NCI-H748 (cell line): ENCODE measurements around the gene CDC42EP1.
"Not testable (repeated sequence)": the region's sequence is repeated elsewhere in the genome, so short reads cannot be mapped to it uniquely, and the experiment has no call there.

Source experiments
- DNase-seq: peaks from one replicate; lab custom pipeline; 2025; ENCODE audit not compliant: unreplicated experiment; lab: John Stamatoyannopoulos, UW

CDC42EP1 gene

DNA sequence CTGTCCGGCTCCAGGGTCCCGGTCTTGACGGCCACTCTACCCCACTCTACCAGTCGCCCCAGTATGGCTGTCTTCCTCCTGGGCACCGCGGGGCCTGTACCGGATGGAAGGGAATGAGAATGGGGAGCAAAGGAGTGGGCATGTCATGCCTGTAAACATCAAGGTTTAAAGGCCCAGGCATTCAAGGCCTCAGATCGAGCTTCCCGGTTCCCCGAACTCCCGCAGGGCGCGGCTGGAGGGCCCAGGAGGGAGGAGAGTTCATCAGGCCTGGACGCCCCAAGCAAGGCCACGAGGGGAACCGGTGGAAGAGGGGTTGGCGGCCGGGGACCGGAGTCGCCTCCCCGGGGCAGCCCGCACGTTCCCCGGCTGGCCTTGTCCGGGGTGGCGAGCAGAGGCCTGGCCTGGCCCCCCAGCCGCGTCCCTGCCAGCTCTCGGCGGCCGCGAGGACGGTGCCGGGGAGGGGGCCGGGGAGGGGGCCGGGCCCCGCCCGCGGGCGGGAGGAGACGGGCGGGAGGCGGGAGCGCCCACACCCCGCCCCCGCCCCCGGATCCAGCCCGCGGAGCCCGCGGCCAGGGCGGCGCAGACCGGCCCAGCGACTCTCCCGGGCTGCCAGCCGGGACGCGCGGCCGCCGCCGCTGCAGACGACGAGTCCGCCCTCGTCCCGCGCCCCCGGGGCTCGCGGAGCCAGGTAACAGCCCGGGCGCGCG, at the start of gene CDC42EP1:
Gene CDC42EP1 (plus strand): TSS at position 580 of the 707 bp plus-strand sequence. CDS start 5,870 bp downstream, outside the sequence.
- DNase-seq, result no peak

GRCh38 chr22:37511395-37512104, 48.7 kb upstream of the CDC42EP1 start:
- DNase-seq, result no peak

DNA sequence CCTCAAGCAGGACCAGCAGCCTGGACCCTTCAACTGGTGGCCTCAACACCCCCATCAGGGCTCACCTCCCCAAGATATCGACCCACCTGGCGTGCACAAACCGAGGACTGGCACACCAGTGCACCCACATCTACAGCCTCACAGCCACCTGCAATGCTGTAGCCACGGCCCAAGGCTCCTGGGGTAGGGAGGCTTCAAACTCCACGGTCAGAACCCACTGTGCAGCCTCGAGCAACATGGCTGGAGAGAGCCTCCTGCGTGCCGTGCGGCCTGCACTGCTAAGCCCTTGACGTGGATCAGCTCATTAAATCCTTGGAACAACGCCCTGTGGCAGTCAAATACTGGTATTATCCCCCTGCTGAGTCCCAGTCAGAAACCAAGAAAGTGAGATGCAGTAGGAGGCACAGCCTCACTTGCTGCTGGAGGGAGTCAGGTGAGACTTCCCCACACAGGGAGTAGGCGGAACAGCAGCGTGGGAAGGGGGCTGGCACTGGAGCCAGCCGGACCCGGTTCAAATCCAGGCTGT, 45.7 kb upstream of the CDC42EP1 start:
- DNase-seq, result no peak

- no peak for DNase-seq
Observed at GRCh38 chr22:37515901-37516300, 44.4 kb upstream of the CDC42EP1 start.

DNA sequence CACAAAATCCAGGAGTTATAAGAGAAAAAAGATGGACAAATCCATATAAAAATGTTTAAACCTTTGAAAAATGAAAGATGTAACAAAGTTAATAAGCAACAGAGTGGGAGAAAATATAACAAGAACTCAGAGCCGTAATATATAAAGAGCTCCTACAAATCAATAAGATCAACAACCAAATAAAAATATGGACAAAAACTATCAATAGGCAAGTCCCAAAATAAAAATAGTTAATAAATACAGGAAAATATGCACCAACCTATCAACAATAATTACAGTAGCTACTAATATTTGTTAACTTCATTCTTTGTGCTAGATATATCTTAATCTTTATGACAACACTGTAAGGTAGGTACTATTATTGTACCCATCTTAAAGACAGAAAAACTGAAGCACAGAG, 43.8 kb upstream of the CDC42EP1 start:
- no peak for DNase-seq

- DNase-seq, result no peak
Observed at GRCh38 chr22:37517826-37518450, 42.3 kb upstream of the CDC42EP1 start.

DNA sequence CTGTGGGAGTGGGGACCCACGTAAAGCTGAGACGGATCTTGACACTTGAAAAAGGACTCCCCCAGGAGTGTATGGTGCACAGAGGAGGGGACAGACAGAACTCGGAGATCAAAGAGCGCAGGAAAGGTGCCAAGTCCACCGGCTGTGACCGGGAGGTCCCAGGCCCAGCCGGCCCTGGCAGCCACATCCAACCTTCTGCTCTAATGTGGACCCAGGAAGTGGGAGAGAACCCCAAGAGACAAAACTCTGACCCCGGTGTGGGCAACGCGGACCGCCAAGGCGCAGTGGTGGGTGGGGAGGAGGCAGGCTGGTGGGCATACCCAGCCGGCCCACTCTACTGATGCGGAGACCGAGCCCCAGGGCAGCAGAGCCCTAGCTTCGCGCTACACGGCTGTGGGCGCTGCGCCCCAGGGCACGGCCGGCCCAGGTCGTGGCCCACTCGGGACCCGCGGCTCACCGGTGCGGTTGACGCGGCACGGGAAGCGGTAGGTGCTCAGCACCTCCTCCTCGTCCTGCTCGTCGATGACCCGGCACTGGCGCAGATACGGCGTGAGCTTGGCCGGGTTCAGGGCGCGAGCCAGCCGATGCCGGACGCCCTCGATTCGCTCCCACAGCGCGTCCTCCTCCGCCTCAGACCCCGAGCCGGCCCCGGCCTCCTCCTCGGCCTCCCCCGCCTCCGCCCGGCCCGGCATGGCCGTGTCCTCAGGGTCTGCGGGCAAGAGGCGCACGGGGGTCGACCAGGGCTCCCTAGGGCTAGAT, 41.6 kb upstream of the CDC42EP1 start:
- DNase-seq, result peak; percentile 28

DNA sequence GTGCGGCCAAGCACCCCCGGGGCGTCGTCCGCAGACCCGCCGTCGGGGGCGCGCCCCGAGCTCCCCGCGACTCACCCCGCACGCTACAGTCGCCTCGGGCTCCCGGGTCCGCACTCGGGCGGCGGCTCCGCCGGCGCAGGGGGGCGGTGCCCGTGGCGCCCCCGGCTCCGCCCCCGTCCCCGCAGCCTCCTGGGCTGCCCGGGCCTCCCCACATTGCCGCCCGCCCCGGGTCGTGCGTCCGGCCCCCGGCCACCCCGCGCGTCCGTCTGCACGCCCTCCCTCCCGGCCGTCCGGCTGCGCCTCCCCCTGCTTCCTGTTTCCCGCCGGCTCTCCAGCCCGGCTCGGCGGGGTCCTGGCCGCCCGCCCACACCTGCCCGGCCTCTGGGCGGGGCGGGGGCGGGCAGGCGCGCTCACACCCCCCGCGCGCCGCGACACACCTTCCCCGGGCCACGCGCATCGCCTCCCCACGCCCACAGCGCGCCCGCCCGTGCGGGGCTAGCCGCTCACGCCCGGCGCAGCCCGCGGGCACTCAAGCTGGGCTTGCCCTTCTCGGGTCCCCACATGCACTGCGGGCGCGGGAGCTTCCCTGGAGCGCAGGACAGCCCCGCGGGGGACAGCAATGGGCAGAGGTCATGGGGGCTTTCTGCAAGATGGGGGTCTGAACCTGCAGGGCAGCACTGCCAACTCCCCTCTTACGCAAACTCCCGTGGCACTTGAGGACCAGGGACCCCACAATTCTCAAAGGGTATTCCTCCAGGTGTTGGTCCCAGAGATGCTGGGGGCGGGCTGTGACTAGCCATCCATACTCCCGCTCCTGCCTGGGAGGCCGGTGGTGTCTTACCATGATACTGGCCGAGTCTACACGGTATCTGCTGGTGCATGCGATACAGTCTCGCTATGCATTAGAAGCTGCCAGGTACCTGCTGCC, 40.7 kb upstream of the CDC42EP1 start, which contains the start of gene CARD10:
Gene CARD10 (minus strand): TSS at position 148 of the 928 bp plus-strand sequence. CDS start 215 bp downstream, outside the sequence.
- peak; percentile 59 for DNase-seq

DNA sequence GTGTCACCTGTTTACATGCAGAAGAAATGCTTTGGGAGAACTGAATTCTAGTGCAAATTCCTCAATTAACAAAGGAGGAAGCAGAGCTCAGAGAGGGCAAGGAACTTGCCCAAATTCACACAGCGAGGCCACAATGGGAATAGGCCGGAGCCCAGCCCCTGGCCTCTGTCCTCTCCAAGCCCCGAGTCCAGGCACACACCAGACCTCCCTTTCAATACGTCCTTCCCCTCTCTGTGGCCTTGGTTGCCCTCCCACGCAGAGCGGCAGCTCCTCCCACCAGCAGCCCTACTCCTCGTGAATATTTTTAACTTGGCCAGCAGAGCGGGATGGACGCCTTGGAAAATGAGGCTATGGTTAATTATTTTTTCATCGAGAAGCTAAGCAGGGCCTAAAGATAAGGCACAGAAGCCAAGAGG, 39.5 kb upstream of the CDC42EP1 start:
- DNase-seq, result no peak

DNA sequence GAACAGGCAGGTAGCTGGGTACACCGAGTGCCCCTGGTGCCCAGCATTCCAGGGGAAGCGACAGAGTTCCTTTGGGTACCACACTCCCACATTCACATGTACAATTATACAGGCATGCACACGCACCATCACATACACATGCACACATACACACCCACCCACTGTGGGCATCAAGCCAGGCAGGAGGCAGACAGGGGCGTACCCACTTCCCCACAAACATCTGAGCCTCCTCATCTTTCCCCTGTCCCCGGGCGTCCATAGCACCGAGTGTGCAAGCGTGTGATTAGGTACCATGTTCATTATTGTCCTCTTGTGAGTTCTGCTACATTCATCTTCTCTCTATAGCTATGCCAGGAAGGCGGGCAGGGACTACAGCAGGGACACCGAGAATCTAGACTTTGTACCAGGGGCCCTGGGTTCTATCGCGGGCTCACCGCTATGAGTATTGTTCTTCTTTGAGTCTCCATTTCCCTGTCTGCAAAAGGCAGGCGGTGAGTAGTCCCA, 39.0 kb upstream of the CDC42EP1 start:
- peak; percentile 5 for DNase-seq

DNA sequence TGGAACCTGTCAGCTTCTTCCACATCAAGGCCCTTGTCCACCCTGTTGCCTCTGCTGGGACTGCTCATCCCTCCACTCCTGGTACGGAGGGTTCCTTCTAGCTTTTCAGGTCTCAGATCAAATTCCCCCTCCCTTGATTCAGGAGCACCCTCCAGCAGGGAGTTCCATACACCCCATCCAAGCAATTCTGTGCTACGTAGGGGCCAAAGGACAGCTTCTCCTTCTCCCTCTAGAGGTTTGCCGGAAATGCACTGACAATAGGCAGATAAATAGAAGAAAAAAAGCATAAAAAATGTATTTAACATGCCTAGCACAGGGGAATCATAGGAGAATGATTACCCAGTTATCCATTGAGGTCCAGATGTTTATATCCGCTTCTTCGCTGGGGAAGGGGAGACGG, 37.8 kb upstream of the CDC42EP1 start:
- DNase-seq, result no peak

DNA sequence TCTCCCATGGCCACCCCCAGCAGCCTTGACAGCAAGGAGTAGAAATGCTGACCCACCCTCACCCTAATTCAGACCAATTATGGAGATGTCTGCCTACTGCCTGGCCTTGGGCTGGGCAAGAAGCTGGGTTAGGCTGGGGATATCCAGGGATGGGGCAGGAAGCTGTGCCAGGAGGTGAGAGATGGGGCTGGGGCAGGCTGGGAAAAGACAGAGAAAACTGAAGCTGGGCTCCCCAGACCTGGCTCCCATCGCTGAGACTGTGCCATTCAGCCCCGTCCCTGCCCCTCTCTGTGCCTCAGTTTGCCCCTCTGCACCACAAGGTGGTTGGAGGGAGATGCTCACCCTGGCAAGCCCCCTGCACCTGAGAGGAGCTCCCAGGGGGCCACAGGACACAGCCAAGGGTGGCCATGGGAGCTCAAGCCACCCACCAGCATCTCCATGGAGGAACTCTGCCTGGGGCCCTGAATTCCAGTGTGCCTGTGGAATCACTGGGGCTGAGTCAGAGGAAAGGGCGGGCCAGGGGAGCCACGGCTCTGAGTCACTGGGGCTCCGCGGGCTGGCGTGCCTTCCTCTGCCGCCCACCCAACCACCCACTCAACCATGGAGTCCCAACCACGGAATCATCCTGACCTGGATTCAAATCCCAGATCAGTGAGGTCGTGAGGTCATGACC, 35.1 kb upstream of the CDC42EP1 start:
- DNase-seq, result no peak

DNA sequence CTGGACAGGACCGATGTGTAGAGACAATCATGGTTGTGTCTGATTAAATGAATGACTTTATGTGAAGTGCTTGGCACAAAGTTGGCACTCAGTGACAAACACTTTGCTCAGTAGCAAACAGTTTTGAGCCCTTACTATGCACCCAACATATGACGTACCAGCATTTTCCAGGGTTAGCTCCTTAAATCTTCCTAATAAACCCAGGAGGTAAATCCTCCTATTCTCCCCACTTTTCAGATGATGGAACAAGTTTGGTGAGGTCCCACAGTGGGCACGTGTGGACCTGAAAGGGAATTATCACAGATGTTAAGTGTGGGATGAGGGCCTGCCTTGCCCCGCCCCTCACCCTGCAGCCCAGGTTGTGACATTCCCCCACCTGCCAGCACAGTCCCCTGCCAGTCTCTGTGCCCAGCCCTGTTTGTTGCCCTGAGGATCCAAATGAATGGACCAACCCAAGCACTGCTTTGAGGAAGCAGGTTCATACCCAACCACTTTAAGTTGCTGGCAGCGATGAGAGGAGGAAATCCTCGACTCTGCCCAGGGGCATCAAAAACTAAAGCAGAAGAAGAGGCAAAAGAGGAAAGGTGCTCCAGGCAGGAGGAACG, 34.4 kb upstream of the CDC42EP1 start:
- DNase-seq, result no peak

- DNase-seq, result no peak
Observed at GRCh38 chr22:37526376-37526775, 33.9 kb upstream of the CDC42EP1 start.

DNA sequence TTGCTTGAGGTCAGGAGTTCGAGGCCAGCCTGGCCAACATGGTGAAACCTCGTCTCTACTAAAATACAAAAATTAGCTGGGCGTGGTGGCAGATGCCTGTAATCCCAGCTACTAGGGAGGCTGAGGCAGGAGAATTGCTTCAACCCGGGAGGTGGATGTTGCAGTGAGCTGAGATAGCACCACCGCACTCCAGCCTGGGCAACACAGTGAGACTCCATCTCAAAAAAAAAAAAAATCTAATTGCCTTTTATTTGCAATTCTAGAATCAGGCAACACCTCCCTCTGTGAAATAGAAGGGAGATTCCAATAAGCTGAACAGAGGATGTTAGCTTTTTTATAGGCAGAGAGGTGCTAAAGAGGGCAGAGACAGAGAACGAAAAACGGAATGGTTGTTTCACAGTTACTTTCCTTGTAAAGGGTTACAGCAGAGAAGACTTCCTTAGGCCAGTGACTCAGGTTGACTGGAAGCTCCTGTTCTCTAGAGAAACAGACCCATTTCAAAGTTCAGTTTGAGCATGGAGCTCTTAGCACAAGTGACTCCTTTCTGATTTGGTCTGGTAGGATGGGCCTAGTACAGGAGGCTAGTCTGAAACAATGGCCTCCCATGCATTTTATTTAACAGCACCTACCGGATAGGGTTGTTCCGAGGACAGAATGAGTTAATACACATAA, 33.1 kb upstream of the CDC42EP1 start:
- DNase-seq, result not testable (repeated sequence)

- DNase-seq, result not testable (repeated sequence)
Observed at GRCh38 chr22:37527952-37528351, 32.3 kb upstream of the CDC42EP1 start.

GRCh38 chr22:37529652-37530345, 30.5 kb upstream of the CDC42EP1 start:
- DNase-seq, result no peak

GRCh38 chr22:37533995-37534394, 26.3 kb upstream of the CDC42EP1 start:
- DNase-seq, result peak; percentile 3
